Endodermal cell (in vitro differentiated cells): ENCODE data around the gene APCDD1L. TPM values are rescaled to one million over a fixed set of nuclear protein-coding genes. Genes with fewer than 3 reads are reported as not detected.

Experiments used
- DNase-seq: peaks from one replicate; pipeline ENCODE4 v3.0.0-alpha.2; 2017
- H3K27ac ChIP-seq: 2 replicates; pipeline ENCODE4 v1.5.1; 2013; ENCODE audit warnings: mild to moderate bottlenecking, low read depth, low read length, moderate library complexity
- H3K27me3 ChIP-seq: 2 replicates; pipeline ENCODE4 v1.6.1; 2013; ENCODE audit warnings: mild to moderate bottlenecking, low read length, moderate library complexity; ENCODE audit not compliant: insufficient read depth, control insufficient read depth, poor library complexity, severe bottlenecking
- H3K36me3 ChIP-seq: 2 replicates; pipeline ENCODE4 v1.7.0; 2013; ENCODE audit warnings: mild to moderate bottlenecking, low read length, moderate library complexity; ENCODE audit not compliant: control insufficient read depth, insufficient read depth
- H3K4me1 ChIP-seq: one replicate; pipeline ENCODE4 v1.7.0; 2013; ENCODE audit warnings: low read length; ENCODE audit not compliant: control insufficient read depth, insufficient read depth
- H3K4me3 ChIP-seq: 2 replicates; pipeline ENCODE4 v1.5.1; 2013; ENCODE audit warnings: mild to moderate bottlenecking, low read length, moderate library complexity
- H3K9ac ChIP-seq: 2 replicates; pipeline ENCODE4 v1.6.1; 2013; ENCODE audit warnings: mild to moderate bottlenecking, low read length, moderate library complexity; ENCODE audit not compliant: poor library complexity, severe bottlenecking; ENCODE audit errors: extremely low read depth
- H3K9me3 ChIP-seq: 2 replicates; pipeline ENCODE4 v1.6.1; 2013; ENCODE audit warnings: mild to moderate bottlenecking, low read length, moderate library complexity; ENCODE audit not compliant: control insufficient read depth
- H3K27ac Mint-ChIP-seq: 2 replicates; pipeline ENCODE4 v1.8.0; 2020; ENCODE audit warnings: mixed read lengths
- H3K27me3 Mint-ChIP-seq: 2 replicates; pipeline ENCODE4 v1.8.0; 2021; ENCODE audit warnings: mild to moderate bottlenecking, mixed read lengths; ENCODE audit not compliant: insufficient read depth
- H3K36me3 Mint-ChIP-seq: 2 replicates; pipeline ENCODE4 v1.8.0; 2020; ENCODE audit warnings: low read depth, mixed read lengths
- H3K4me1 Mint-ChIP-seq: 2 replicates; pipeline ENCODE4 v1.8.0; 2020; ENCODE audit warnings: mixed read lengths
- H3K4me3 Mint-ChIP-seq: 2 replicates; pipeline ENCODE4 v1.8.0; 2020; ENCODE audit warnings: mild to moderate bottlenecking, moderate library complexity, mixed read lengths
- H3K9me3 Mint-ChIP-seq: 2 replicates; pipeline ENCODE4 v1.8.0; 2020; ENCODE audit warnings: mild to moderate bottlenecking, mixed read lengths
- WGBS, 2 experiments: methylation state at CpG; one replicate each; pipeline versions ENCODE4 v1.1.5 to v1.1.7; 2013; ENCODE audit warnings: missing lambda C conversion rate in 2 of 2, mixed read lengths in 1 of 2; ENCODE audit not compliant: insufficient coverage in 1 of 2, insufficient read length in 1 of 2; 5-methylcytosine and 5-hydroxymethylcytosine counted together
- total RNA-seq, 2 donors: library from RNA; stranded (reverse); fragmentation: NEBNext Ultra II Directional in 1 of 2; extraction: Animal tissue kit (Norgen Biotek cat#: 25700) in 1 of 2; gene quantifications; 2 replicates in 1 of 2; 3 replicates in 1 of 2; pipeline ENCODE4 v1.2.1, GENCODE V29; 2021
- TF ChIP-seq, protein P1 (sequence below): fragments of 200-600 bp; sonication (generic); conservative IDR thresholded peaks from 2 replicates; pipeline ENCODE4 v1.5.0; 2021; ENCODE audit warnings: antibody characterized with exemption, mild to moderate bottlenecking

APCDD1L gene
- total RNA-seq, 2 donors from 2014 or later = 6.4 TPM

DNA sequence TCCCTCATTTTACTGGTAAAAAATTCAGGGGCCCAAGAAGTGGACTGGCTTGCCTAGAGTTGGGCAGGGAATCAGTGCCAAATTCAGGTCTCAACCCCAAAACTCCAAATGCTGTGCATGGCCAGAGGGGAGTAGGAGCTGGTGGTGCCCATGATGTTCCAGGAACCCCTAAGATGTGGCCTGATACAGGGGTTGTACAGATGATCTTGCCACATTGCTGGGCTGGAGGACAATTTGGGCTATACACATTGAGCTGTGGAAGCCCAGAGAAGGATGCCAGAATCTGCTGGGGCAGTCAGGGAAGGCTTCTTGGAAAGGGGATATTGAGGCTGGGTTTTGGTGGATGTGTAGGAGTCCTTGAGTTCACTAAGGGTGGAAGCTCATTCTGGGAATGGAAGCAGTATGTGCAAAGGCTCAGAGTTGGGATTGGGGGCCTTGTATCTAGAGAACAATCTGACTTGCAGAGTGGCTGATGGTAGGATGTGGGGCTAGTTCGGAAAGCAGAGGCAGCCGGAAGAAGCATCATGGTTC, 38.0 kb upstream of the APCDD1L start:
- H3K36me3 Mint-ChIP-seq = peaks cover 7% of the 10 kb centered on the region
- Histone ChIP-seq H3K4me1 (no peaks in the 10 kb centered on the region), H3K36me3 (no peaks in the 10 kb centered on the region), H3K27me3 (no peaks in the 10 kb centered on the region), H3K27ac (no peak overlapping the region), H3K9ac (no peak overlapping the region), H3K9me3 (no peaks in the 10 kb centered on the region), H3K4me3 (no peak overlapping the region)
- H3K9me3 Mint-ChIP-seq = peaks cover 3% of the 10 kb centered on the region
- TF ChIP-seq, protein P1, sequence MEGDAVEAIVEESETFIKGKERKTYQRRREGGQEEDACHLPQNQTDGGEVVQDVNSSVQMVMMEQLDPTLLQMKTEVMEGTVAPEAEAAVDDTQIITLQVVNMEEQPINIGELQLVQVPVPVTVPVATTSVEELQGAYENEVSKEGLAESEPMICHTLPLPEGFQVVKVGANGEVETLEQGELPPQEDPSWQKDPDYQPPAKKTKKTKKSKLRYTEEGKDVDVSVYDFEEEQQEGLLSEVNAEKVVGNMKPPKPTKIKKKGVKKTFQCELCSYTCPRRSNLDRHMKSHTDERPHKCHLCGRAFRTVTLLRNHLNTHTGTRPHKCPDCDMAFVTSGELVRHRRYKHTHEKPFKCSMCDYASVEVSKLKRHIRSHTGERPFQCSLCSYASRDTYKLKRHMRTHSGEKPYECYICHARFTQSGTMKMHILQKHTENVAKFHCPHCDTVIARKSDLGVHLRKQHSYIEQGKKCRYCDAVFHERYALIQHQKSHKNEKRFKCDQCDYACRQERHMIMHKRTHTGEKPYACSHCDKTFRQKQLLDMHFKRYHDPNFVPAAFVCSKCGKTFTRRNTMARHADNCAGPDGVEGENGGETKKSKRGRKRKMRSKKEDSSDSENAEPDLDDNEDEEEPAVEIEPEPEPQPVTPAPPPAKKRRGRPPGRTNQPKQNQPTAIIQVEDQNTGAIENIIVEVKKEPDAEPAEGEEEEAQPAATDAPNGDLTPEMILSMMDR = no peak
- no peak overlapping the region for H3K4me3 Mint-ChIP-seq
- DNase-seq = peak; percentile 18
- H3K27me3 Mint-ChIP-seq = peaks cover 23% of the 10 kb centered on the region
- H3K27ac Mint-ChIP-seq = no peak overlapping the region
- H3K4me1 Mint-ChIP-seq = peaks cover 27% of the 10 kb centered on the region
- 89 to 94% methylated on average over 2 of the region's 2 CpGs for WGBS, 2 experiments

GRCh38 chr20:58552366-58552934, 37.3 kb upstream of the APCDD1L start:
- peaks cover 31% of the 10 kb centered on the region for H3K4me1 Mint-ChIP-seq
- Histone ChIP-seq H3K4me3 (no peak overlapping the region), H3K36me3 (no peaks in the 10 kb centered on the region), H3K9ac (no peak overlapping the region), H3K27ac (no peak overlapping the region), H3K27me3 (no peaks in the 10 kb centered on the region), H3K4me1 (no peaks in the 10 kb centered on the region), H3K9me3 (no peaks in the 10 kb centered on the region)
- 91 to 97% methylated on average over 6 to 11 of the region's 11 CpGs for WGBS, 2 experiments
- no peak overlapping the region for H3K4me3 Mint-ChIP-seq
- H3K36me3 Mint-ChIP-seq = peaks cover 7% of the 10 kb centered on the region
- TF ChIP-seq, protein P1 = no peak
- peaks cover 3% of the 10 kb centered on the region for H3K9me3 Mint-ChIP-seq
- H3K27me3 Mint-ChIP-seq = peaks cover 22% of the 10 kb centered on the region
- H3K27ac Mint-ChIP-seq = no peak overlapping the region
- DNase-seq = peak; percentile 29

GRCh38 chr20:58551631-58552030, 36.4 kb upstream of the APCDD1L start:
- Histone ChIP-seq H3K9ac (no peak overlapping the region), H3K4me3 (no peak overlapping the region), H3K36me3 (no peaks in the 10 kb centered on the region), H3K9me3 (no peaks in the 10 kb centered on the region), H3K27me3 (no peaks in the 10 kb centered on the region), H3K27ac (no peak overlapping the region), H3K4me1 (peaks cover 4% of the 10 kb centered on the region)
- WGBS, 2 experiments = 92% methylated on average over 5 to 8 of the region's 8 CpGs
- TF ChIP-seq, protein P1 = no peak
- DNase-seq = peak; percentile 10
- Mint-ChIP-seq H3K36me3 (peaks cover 7% of the 10 kb centered on the region), H3K27me3 (peaks cover 17% of the 10 kb centered on the region), H3K4me3 (no peak overlapping the region), H3K4me1 (peaks cover 36% of the 10 kb centered on the region), H3K27ac (no peak overlapping the region), H3K9me3 (peaks cover 3% of the 10 kb centered on the region)
